HTR-8/SVneo (cell line): ENCODE data around the gene ERGIC1.
A peak's percentile ranks its signal among the peaks of the same experiment; 100 is the strongest.
"Not testable (repeated sequence)": the region's sequence is repeated elsewhere in the genome, so short reads cannot be mapped to it uniquely, and the experiment has no call there.

ENCODE experiments used
- DNase-seq: peaks from one replicate; pipeline ENCODE4 v3.0.0; 2011; ENCODE audit warnings: low spot score, mixed read lengths; ENCODE audit not compliant: insufficient read length
- FAIRE-seq: peaks from 2 replicates; lab custom pipeline; 2011; peaks lifted over from hg19 to GRCh38; lab: Jason Lieb, UNC

The ERGIC1 gene

DNA sequence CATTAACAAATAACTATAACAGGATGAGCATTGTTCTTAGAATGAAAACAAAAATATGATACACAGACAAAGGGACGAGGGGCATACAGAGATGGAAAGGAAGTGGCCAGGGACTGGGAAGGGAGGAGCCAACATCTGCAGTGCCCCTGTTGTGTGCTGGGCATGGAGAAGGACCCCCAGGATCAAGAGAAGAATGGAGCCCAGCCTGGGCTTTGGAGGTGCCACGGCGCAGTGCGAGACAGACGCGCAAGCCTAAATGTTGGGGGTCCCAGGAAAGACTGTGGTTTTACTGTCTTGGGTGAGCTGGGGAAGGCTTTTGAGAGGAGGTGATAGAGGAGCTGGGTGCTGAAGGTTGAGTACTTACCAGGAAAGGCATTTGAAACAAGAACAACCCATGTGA is 34.6 kb upstream of the ERGIC1 start:
- no peak for DNase-seq

DNA sequence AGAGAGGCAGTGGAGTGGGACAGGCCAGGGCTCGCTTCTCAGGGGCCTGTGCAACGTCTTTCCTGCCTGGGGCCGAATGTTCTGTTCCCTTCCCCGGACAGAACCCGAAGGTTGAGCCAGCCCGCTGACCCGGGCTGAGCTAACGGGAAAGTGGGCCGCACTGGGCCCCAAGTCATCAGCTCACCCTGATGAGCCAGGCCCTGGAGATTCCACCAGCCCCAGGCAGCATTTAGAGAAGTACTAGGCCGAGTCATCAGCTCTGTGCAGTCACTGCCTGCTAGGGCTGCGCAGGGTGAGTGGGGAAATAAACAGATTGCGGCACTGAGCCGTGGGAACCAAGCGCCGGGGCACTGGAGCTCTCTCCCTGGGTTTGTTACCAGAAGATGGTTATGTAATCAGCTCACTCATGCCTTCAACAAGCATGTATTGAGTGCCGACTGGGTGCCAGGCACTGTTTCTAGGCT is 33.9 kb upstream of the ERGIC1 start:
- DNase-seq (no peak), FAIRE-seq (no peak)

More for the DNA sequence above, 34.6 kb upstream of the ERGIC1 start:
- FAIRE-seq = no peak

DNA sequence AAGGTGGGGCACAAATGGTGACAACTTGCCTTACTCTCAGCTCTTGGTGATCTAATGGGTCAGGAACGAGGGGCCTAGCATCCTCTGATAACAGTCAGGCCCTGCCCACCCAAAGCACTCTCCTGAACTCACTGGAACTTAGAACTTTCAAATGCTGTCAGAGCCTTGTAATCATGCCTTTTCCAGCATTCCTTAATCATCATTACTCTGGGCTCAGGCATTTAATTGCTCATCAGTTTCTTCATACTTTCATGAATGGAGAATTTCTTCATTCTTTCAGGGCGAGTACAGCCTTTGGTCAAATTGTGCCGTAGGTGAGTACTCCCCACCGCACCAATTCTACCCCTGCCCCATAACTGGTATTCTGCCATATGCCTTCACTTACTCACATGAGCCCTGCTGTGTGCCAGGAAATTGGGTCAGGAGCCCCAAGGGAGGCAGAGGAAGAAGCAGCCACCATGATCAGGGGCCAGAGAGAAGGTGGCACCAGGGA is 32.8 kb upstream of the ERGIC1 start:
- FAIRE-seq (no peak), DNase-seq (peak; percentile 50)

DNA sequence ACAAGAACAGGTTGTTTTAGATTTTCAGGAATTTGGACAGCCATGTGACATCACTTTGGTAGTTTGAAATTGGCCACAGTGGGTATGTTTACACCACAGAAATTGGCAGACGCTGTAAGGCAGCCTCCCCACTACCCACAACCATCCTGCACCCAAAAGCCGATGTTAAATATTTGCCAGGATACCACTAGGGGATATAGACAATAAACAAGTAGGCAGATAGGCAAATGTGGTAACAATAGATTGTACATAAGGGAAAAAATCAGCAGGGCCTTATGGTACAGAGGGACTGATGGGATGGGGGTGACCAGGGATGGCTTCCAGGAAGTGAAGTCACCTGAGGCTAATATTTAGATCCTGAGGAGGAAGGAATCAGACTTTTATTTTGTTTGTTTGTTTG is 31.9 kb upstream of the ERGIC1 start:
- no peak for FAIRE-seq

DNA sequence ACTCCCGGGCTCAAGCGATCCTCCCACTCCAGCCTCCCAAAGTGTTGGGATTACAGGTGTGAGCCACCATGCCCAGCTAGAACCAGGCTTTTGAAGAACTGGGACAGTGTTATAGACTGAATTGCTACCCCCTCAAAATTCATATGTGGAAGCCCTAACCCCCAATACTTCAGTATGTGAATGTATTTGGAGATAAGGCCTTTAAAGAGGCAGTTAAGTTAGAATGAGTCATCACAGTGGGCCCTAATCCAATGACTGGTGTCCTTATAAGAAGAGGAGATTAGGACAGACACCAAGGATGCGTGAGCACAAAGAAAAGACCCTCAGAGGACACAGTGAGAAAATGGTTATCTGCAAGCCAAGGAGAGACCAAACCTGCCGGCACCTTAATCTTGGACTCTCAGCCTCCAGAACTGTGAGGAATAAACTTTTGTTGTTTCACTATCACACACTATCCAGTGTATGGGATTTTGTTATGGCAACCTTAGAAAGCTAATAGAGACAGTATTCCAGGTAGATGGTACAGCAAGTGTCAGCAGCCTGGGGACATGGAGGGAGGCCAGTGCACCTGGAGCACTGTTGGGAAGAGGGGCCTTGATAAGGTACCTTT is 31.4 kb upstream of the ERGIC1 start:
- FAIRE-seq (no peak), DNase-seq (no peak)

More for the DNA sequence above, 31.9 kb upstream of the ERGIC1 start:
- no peak for DNase-seq

DNA sequence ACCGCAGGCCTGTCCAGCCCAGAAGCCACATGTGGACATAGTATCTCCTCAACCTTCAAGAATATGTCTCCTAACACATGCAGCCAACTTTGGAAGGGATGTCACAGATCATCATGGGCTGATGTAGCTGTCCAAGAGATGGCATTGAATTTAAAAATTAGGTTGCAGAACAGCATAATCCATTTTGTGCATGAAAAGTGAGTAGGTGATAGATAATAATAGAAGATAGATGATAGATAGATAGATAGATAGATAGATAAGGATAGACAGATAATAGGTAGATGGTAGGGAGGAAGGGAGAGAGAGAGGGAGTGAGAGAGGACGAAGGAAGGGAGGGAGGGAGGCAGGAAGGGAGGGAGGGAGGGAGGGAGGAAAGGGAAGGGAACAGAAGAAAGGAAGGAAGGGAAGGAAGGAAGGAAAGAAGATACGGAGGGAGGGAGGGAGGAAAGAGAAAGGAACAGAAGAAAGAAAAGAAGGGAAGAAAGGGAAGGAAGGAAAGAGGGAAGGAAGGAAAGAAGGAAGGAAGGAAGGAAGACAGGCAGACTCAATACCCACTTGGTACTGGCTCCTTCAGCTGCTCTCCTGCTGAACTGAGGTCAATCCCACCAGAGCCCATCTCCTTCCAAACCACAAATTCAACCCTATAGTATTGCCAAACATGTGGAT is 28.9 kb upstream of the ERGIC1 start:
- FAIRE-seq (no peak), DNase-seq (no peak)

DNA sequence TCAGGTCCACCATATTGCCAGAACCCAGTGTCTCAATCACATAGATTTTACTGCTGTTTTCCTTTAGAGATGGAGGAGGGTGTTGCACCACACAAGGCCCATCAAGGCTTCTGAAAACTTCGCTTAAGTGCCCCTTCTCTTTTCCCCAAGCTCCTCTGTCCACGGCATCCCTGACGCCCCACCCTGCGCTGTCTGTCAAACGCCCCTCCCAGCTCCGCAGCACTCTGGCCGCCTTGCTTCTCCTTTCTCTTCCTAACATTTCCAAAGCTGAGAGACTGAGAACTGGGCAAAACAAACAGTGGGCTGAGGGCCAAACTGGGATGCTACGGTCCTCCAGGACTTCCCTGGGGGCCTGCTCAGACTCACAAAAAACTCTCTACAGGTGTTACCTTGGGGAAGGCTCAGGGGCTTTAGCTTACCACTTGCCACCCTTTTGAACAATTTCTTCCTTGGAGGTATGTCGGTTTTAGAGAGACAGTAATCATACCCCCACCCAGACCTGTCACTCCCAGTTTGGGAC is 28.3 kb upstream of the ERGIC1 start:
- DNase-seq = no peak
- no peak for FAIRE-seq

DNA sequence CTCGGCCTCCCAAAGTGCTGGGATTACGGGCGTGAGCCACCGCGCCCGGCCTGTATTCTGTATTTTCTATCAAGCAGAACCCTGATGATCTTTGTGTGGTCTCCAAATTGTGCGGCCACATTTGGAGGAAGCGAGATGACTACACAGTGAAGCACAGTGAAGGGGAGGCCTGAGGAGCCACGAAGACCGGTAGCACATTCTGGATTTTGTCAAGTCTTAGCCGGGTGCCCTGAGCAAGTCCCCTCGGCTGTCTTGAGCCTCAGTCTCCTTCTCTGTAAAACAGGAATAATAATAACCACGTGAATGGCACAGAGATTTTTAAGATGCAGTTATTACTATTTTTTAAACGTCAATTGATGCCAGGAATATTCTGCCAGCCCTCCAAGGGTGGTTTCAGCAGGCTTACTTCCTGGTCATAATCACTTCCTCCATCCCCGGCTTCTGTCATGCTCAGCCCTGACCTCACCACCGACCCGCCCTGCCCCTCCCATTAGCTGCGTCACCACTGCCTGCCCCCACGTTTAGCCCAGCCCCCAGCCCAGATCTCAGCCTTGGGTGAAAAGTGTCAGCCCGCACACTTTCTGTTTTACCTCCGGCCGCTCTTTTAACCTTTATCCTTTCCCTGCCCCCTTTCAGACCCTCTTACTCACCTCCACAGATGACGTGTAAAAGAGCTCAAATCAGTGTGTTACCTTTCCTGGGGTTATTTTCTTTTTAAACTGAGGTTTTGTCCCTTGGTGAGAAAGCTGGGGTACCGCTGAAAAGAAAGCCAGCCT is 27.0 kb upstream of the ERGIC1 start:
- FAIRE-seq = peak; percentile 54
- DNase-seq = peak; percentile 93

DNA sequence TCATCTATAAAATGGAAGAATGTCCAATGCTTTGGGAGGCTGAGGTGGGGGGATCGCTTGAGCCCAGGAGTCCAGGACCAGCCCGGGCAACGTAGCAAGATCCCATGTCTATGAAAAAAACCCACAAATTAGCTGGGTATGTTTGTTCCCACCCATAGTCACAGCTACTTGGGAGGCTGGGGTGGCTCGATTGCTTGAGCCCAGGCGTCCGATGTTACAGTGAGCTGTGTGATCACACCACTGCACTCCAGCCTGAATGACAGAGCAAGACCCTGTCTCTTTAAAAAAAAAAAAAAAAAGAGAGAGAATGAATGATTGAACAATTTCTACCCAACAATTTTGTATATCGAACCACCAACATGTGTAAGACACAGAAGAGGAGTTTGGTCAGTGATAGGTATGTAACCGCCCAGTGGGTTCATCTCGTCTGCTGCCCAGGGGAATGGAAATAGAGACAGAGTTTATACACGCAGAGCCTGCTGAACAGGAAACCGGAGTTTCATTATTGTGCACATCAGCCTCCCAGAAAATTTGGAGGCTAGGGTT is 26.2 kb upstream of the ERGIC1 start:
- FAIRE-seq (no peak), DNase-seq (no peak)

DNA sequence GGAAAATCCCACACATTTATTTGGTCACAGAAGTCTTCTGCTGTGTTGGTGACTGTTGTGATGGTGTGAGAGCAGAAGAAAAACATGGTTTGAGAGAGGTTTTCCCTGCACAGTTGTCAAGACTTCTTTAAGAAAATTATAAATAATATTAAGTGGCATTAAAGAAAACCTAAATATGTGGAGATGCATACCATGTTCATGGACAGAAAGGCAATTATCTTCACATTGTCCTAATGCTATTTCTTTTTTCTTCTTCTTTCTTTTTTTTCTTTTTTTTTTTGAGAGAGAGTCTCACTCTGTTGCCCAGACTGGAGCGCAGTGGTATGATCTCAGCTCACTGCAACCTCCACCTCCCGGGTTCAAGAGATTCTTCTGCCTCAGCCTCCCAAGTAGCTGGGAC is 24.3 kb upstream of the ERGIC1 start:
- DNase-seq = no peak
- no peak for FAIRE-seq

DNA sequence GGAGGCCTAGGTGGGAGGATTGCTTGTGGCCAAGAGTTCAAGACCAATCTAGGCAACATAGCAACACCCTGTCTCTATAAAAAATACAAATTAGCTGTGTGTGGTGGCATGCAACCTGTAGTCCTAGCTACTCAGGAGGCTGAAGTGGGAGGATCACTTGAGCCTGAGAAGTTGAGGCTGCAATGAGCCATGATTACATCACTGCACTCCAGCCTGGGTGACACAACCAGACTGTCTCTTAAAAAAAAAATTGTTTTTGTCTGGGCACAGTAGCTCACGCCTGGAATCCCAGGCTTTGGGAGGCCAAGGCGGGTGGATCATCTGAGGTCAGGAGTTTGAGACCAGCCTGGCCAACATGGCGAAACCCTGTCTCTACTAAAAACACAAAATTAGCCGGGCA is 23.1 kb upstream of the ERGIC1 start:
- DNase-seq, FAIRE-seq: not testable (repeated sequence)

DNA sequence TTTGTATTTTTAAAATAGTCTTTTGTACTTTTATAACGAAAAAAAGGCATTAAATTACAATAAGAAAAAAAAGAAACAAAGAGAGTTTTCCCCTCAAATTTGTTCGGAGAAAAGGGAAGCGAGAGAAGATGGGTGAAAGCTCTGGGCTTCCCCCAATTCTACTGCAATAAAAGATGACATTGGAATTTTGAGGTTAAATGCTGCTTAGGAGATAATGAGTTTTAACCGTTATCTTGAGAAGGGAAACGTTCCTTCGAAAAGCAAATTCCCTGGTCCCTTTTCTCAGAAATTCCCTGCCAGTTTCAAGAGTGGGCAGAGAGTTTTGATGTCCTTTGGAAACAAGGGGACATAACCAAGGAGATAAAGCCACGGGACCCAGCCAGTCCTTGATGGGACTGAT is 18.4 kb upstream of the ERGIC1 start:
- no peak for FAIRE-seq
- DNase-seq = no peak

DNA sequence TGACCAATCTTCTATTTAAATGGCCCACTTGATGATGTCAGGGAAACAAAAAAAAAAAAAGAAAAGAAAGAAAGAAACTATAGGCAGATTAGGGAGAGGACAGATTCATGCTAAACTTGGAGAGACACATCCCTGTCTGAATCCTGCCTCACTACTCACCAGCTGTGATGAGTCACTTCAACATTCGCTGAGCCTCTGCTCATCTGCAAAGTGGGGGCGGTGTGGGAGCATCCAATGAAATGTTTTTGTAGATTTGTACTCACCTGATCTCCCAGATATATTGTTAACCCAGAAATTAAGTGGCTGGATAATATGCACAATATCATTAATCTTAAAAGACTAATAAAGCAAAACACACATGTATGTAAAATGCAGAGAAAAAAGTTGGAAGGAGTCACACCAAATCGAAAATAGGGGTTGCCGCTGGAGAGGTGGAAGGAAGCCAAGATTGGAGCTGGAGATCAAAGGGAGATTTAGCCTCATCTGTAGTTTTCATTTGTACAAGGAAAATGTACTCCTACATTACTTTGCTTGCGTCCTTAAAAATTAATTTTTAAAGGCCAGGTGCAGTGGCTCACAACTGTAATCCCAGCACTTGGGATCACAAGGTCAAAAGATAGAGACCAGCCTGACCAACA is 17.0 kb upstream of the ERGIC1 start:
- DNase-seq = peak; percentile 59
- peak; percentile 51 for FAIRE-seq

DNA sequence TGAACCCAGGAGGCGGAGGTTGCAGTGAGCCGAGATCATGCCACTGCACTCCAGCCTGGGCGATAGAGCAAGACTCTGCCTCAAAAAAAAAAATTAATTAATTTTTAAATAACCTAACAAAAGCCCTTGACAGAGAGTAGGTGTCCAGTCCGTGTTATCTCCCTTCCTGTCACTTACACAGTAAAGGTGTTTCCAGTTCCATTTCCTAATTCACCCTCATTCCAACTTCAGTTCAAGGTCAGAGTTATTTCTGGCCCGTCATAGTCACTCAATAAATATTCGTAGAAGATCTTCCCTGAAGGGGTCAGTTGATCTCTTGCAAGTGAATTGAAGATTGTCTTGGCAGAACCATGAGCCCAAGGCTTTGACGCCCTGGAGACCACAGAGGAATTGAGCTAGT is 16.4 kb upstream of the ERGIC1 start:
- no peak for DNase-seq
- FAIRE-seq = no peak

DNA sequence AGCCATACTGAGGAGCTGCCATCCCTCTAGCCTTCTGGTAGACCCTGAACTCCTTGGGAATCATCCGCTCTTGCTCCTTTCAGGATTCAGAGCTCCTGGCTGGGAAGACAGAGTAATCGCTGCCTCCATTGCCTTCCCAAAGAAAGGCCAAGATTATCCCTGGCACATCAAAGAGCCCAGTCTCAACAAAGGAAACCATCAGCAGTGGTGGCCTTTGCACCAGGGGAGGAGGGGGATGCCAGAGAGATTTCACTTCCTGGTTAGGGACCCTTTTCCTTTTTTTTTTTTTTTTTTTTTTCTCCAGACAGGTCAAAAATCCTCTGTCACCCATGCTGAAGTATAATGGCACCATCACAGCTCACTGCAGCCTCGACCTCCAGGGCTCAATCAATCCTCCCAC is 16.0 kb upstream of the ERGIC1 start:
- no peak for DNase-seq
- FAIRE-seq = no peak

DNA sequence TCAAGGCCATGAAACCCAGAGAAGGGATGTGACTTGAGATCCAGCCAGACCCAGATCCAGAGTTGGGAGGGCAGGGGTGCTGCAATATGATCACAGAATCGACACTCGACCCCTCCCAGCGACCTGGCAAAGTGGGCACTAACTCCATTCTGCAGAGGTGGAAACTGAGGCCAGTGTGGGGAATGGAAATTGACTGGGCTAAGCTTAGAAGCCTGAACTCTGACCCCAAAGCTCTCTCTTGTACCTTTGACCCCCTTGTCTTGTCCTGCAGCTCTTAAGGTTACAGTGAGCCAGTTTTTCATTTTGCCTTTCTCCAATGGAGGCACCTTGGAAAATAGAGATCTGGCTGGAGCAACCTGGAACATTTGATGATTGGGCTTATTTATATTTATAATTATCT is 14.5 kb upstream of the ERGIC1 start:
- DNase-seq (no peak), FAIRE-seq (no peak)

DNA sequence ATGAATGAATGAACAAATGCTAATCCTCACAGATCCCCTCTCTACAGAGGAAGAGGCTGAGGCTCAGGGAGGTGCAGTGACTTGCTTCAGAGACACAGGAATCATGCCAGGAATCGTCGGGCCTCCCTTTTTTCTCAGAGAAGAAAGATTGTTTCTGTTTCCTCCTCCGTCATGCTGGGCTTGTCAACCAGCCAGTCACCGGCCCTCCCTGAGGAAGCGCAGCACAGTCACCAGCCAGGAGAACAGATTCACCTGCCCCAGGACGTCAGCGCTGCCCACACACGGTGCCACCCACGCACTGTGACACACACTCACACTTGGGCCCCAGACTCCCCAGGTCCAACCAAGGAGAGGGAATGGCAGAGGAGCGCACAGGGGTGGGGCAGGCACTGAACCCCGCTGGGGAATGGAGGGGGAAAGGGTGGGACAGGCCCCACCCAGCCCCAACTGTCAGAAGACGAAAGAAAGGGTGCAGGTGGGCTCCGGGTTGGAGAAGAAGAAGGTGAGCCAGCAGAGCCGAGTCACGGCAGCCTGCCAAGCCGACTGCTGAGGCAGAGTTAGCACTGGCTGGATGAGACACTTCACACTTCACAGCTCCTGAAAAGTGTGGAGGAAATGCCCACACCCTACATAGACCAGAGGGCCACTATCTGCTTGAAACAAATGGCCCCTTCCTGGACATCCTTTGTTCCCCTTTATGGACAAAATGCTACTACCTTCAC is 13.8 kb upstream of the ERGIC1 start:
- DNase-seq (no peak), FAIRE-seq (no peak)

DNA sequence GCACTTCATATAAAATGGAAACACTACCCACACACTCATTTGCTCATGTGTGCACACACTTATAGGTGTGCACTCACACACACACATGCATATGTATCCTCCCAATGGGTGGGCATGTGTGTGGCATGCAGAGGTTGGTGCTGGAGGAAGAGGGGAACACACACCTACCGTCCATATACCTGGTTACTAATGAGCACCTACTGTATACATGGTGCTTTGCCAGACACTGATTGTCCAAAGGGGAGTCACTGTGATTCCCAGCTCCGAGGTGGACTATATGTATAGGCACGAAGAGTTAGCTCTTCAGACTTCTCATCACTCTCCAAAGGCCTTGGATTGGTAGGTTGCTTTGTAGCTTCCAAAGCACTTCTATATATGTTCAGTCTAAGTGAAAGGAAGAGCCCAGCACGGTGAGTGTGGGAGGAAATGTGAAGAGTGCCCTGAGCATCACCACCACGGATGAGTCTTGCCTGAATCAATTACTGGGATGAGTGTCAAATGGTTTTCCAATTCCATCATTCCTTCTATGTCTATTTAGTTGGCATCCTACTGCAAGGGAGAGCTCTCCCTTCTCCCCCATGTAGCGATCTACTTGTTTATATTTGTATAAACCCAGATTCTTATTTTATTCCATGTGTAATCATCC is 12.6 kb upstream of the ERGIC1 start:
- DNase-seq (no peak), FAIRE-seq (peak; percentile 52)

DNA sequence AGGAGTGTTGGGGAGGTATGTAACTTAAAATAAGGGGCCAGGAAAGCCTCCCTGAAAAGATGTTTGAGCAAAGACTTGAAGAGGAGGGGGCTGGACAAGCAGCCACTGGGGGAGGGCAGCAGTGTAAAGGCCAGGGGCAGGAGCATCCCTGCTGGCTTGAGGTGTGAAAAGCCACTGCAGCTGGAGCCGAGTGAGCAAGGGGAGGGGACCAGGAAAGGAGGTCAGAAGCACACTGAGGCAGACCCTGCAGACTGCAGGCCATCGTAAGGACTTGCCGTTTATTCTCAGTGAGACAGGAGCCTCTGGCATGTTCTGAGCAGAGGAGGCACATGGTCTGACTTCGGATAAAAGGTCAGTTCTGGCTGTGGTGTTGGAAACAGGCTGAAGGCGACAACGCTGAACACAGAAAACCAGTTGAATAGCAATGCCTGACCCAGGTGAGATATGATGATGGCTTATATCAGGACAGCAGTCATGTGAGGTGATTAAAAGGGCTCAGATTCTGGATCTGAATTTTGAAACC is 10.2 kb upstream of the ERGIC1 start:
- FAIRE-seq (no peak), DNase-seq (no peak)
